SU-DHL-6 (cell line): ENCODE measurements around the gene FZD7.
A peak's percentile ranks its signal among the peaks of the same experiment; 100 is the strongest.

Experiments used
- H2AFZ ChIP-seq: fragments of 200-600 bp; sonication (generic); 2 replicates; pipeline ENCODE4 v1.6.1; 2014; ENCODE audit warnings: low read depth, mild to moderate bottlenecking, moderate library complexity, mixed read lengths, antibody characterized with exemption, low read length; ENCODE audit not compliant: severe bottlenecking
- H3F3A ChIP-seq: fragments of 200-600 bp; shearing (Covaris generic); 2 replicates; pipeline ENCODE4 v1.6.0; 2016; ENCODE audit warnings: antibody characterized with exemption, mild to moderate bottlenecking; ENCODE audit not compliant: insufficient read depth
- H3K27ac ChIP-seq: fragments of 200-600 bp; sonication (generic); 2 replicates; pipeline ENCODE4 v1.5.1; 2016; ENCODE audit warnings: low read depth, mild to moderate bottlenecking, low read length, moderate library complexity, mixed read lengths
- H3K27me3 ChIP-seq: fragments of 200-600 bp; sonication (generic), shearing (Covaris generic); 2 replicates; pipeline ENCODE4 v1.6.0; 2014; ENCODE audit warnings: mild to moderate bottlenecking, low read length
- H3K36me3 ChIP-seq: fragments of 200-600 bp; sonication (generic); 2 replicates; pipeline ENCODE4 v1.6.1; 2014; ENCODE audit warnings: mild to moderate bottlenecking, low read length, mixed read lengths
- H3K4me2 ChIP-seq: fragments of 300-600, 200-600 bp; shearing (Covaris generic), sonication (generic); 2 replicates; pipeline ENCODE4 v1.6.0; 2014; ENCODE audit warnings: low read length, low read depth, mild to moderate bottlenecking; ENCODE audit not compliant: poor library complexity, severe bottlenecking
- H3K4me3 ChIP-seq: fragments of 200-600 bp; sonication (generic); 2 replicates; pipeline ENCODE4 v1.5.1; 2014; ENCODE audit warnings: antibody characterized with exemption, low read length, mild to moderate bottlenecking, mixed read lengths; ENCODE audit not compliant: insufficient read depth, poor library complexity, severe bottlenecking
- H3K79me2 ChIP-seq: fragments of 200-600 bp; sonication (generic); 2 replicates; pipeline ENCODE4 v1.6.1; 2014; ENCODE audit warnings: mild to moderate bottlenecking, low read length, moderate library complexity; ENCODE audit not compliant: insufficient read depth
- H3K9ac ChIP-seq: fragments of 200-600 bp; sonication (generic); 2 replicates; pipeline ENCODE4 v1.7.0; 2014; ENCODE audit warnings: mild to moderate bottlenecking, low read length
- H3K9me2 ChIP-seq: fragments of 200-600 bp; sonication (generic); replicated peaks from 2 replicates; pipeline ENCODE4 v1.6.1; 2014; ENCODE audit warnings: low read length; ENCODE audit not compliant: insufficient read depth
- H3K9me3 ChIP-seq: fragments of 200-600 bp; sonication (generic); 2 replicates; pipeline ENCODE4 v1.6.1; 2014; ENCODE audit warnings: low read length, mixed read lengths; ENCODE audit not compliant: insufficient read depth
- H4K20me1 ChIP-seq: fragments of 200-600 bp; sonication (generic); 2 replicates; pipeline ENCODE4 v1.6.1; 2014; ENCODE audit warnings: low read depth, mild to moderate bottlenecking, antibody characterized with exemption, low read length, moderate library complexity, mixed read lengths
- CTCF ChIP-seq: fragments of 200-600 bp; sonication (generic); IDR thresholded peaks from one replicate; pipeline ENCODE4 v1.5.1; 2017; ENCODE audit warnings: antibody characterized with exemption, mild to moderate bottlenecking, low read length, moderate library complexity; ENCODE audit not compliant: insufficient read depth, poor library complexity, severe bottlenecking
- EZH2phosphoT487 ChIP-seq: fragments of 200-600 bp; sonication (generic), shearing (Covaris generic); conservative IDR thresholded peaks from 2 replicates; pipeline ENCODE4 v1.6.1; 2018; ENCODE audit warnings: mild to moderate bottlenecking, antibody characterized with exemption, low read length, moderate library complexity, mixed read lengths

Gene FZD7

GRCh38 chr2:202030691-202031090, 3.0 kb upstream of the FZD7 start:
- H3K4me3 ChIP-seq, result no peak overlapping the region
- no peaks in the 10 kb centered on the region for H3F3A ChIP-seq
- H3K9me2 ChIP-seq, result no peaks in the 10 kb centered on the region
- no peaks in the 10 kb centered on the region for H3K79me2 ChIP-seq
- TF ChIP-seq EZH2phosphoT487, result no peak
- no peaks in the 10 kb centered on the region for H3K9me3 ChIP-seq
- H3K9ac ChIP-seq, result no peak overlapping the region
- H3K27ac ChIP-seq, result no peak overlapping the region
- no peaks in the 10 kb centered on the region for H3K27me3 ChIP-seq
- no peak overlapping the region for H2AFZ ChIP-seq
- no peak overlapping the region for H3K4me2 ChIP-seq
- H4K20me1 ChIP-seq, result no peaks in the 10 kb centered on the region
- no peaks in the 10 kb centered on the region for H3K36me3 ChIP-seq

DNA sequence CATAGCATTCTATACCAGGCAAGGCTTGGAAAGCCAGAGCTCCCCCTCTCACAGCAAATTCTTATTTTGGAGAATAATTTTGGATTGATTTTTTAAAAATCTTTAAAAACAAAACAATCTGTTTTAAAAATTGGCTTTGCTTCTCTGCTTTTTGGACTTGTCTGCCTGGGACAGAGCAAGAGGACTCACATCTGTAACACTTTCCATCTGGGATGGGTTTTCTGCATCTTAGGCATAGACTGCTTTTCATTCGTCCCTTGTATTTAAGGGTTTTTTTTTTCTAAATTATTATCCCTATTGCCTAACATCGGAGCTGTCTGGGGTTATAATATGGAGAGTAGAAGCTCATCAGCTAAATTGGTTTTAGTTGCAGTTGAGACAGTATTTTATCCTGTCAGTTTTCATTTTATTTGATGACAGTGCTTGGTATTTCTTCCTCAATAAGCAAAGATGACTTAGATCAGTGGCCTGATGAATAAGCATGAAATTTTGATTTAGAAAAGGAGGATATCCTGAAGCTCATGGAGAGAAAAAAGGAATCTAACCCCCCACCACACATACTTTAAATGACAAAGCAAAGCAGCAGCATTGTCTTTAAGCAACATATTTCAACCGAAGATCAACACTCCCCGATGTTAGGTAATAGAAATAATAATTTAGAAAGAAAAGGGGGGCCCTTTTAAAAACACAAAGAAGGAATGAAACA, 2.3 kb upstream of the FZD7 start:
- no peaks in the 10 kb centered on the region for H3K27me3 ChIP-seq
- H3K4me2 ChIP-seq, result no peak overlapping the region
- no peak overlapping the region for H3K9ac ChIP-seq

GRCh38 chr2:202032846-202033316, 774 bp upstream of the FZD7 start:
- no peaks in the 10 kb centered on the region for H3K27me3 ChIP-seq
- no peak overlapping the region for H3K27ac ChIP-seq
- no peaks in the 10 kb centered on the region for H3K9me2 ChIP-seq

More for the DNA sequence above, 2.3 kb upstream of the FZD7 start:
- no peaks in the 10 kb centered on the region for H3K36me3 ChIP-seq
- H3K79me2 ChIP-seq, result no peaks in the 10 kb centered on the region
- no peak overlapping the region for H2AFZ ChIP-seq
- H3K27ac ChIP-seq, result no peak overlapping the region
- H3K9me2 ChIP-seq, result no peaks in the 10 kb centered on the region
- no peak overlapping the region for H3K4me3 ChIP-seq
- no peak for TF ChIP-seq CTCF
- TF ChIP-seq EZH2phosphoT487, result no peak
- no peaks in the 10 kb centered on the region for H3K9me3 ChIP-seq
- no peaks in the 10 kb centered on the region for H3F3A ChIP-seq
- H4K20me1 ChIP-seq, result no peaks in the 10 kb centered on the region

More at GRCh38 chr2:202032846-202033316, 774 bp upstream of the FZD7 start:
- Histone ChIP-seq H4K20me1 (no peaks in the 10 kb centered on the region), H3K36me3 (no peaks in the 10 kb centered on the region), H3K9me3 (no peaks in the 10 kb centered on the region), H3K79me2 (no peaks in the 10 kb centered on the region), H3K4me2 (peak overlapping the region; percentile 59), H3K4me3 (peak overlapping the region; percentile 59), H2AFZ (peak overlapping the region; percentile 85), H3K9ac (peak overlapping the region; percentile 55), H3F3A (no peaks in the 10 kb centered on the region)
- TF ChIP-seq EZH2phosphoT487 (no peak), CTCF (no peak)
